NB4 (cell line): ENCODE data around the gene SLC9C1.
A peak's percentile ranks its signal among the peaks of the same experiment; 100 is the strongest.

Experiments
- DNase-seq: peaks from one replicate; pipeline ENCODE4 v3.0.0; 2010; ENCODE audit warnings: low read depth
- H3K4me3 ChIP-seq: one replicate; pipeline ENCODE4 v1.5.1; 2011; ENCODE audit warnings: mild to moderate bottlenecking, low read depth, low read length, moderate library complexity
- CTCF ChIP-seq: IDR thresholded peaks from one replicate; pipeline ENCODE4 v1.5.1; 2012; ENCODE audit warnings: low read depth, low read length
- MAX ChIP-seq: IDR thresholded peaks from 2 replicates; pipeline ENCODE4 v1.6.1; 2011; ENCODE audit warnings: low read depth, low read length
- MYC ChIP-seq: IDR thresholded peaks from 2 replicates; pipeline ENCODE4 v1.6.1; 2011; ENCODE audit warnings: low read depth, low read length
- POLR2A ChIP-seq: IDR thresholded peaks from 2 replicates; pipeline ENCODE4 v1.6.1; 2011; ENCODE audit warnings: mild to moderate bottlenecking; ENCODE audit not compliant: insufficient read length; ENCODE audit errors: extremely low read depth

The SLC9C1 gene

GRCh38 chr3:112123548-112123947 is 170.5 kb downstream of the SLC9C1 start:
- DNase-seq, result no peak
- no peak for TF ChIP-seq MAX
- no peak for TF ChIP-seq POLR2A
- no peak for TF ChIP-seq CTCF
- TF ChIP-seq MYC, result no peak
- H3K4me3 ChIP-seq, result no peak overlapping the region

- no peak overlapping the region for H3K4me3 ChIP-seq
- no peak for TF ChIP-seq MYC
- TF ChIP-seq CTCF, result no peak
- no peak for TF ChIP-seq POLR2A
- TF ChIP-seq MAX, result no peak
- no peak for DNase-seq
These were observed 171.1 kb downstream of the SLC9C1 start for GRCh38 chr3:112122870-112123269.

GRCh38 chr3:112121577-112122547 is 172.2 kb downstream of the SLC9C1 start:
- no peak for DNase-seq
- TF ChIP-seq MYC (no peak), CTCF (no peak)
- H3K4me3 ChIP-seq, result no peak overlapping the region

GRCh38 chr3:112119962-112120836 is 173.8 kb downstream of the SLC9C1 start:
- no peak for DNase-seq
- H3K4me3 ChIP-seq, result no peak overlapping the region

GRCh38 chr3:112117841-112118571 is 176.0 kb downstream of the SLC9C1 start:
- H3K4me3 ChIP-seq, result no peak overlapping the region
- no peak for TF ChIP-seq MAX
- no peak for TF ChIP-seq CTCF
- TF ChIP-seq POLR2A, result no peak
- no peak for TF ChIP-seq MYC
- DNase-seq, result peak; percentile 13

More at GRCh38 chr3:112119962-112120836, 173.8 kb downstream of the SLC9C1 start:
- TF ChIP-seq MYC (no peak), CTCF (no peak), MAX (no peak), POLR2A (no peak)
